ENCODE measurements around the gene POLR3H. TPM values are rescaled to one million over a fixed set of nuclear protein-coding genes. Genes with fewer than 3 reads are reported as not detected.
A peak's percentile ranks its signal among the peaks of the same experiment; 100 is the strongest.

The POLR3H gene
- total RNA-seq, 4 donors from 2014 or later = 5.6 to 8.4 (median 7.0) TPM

DNA sequence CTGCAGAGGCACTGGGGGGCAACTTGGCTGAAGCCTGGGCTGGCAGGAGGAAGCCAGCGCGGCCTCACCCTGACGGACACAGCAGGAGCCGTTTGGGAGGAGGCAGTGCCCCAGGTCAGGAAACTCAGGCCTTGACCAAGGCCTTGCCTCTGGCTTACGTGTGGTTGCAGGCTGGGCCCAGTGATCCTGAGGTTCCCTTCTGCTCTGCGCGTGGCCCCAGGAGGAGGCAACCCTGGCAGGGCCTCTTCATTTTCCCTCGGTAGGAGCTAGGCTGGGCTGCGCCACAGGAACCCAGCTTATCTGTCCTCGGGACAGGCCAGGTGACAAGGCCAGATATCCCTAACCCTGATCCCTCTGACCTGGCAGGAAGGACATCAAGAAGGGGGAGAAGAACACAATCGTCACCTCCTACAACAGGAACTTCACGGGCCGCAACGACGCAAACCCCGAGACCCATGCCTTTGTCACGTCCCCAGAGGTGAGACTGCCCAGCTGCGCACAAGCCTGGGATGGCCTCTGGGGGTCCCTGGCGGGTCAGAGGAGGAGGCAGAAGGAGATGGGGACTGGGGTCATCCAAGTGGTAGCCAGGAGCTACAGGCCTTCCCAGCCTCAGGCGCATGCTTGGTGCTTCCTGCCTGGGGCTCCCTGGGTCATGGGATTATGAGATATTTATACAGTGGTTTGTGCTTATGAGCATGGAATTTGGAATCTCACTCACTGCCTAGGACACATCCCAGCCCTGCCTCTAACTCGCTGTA lies 20.6 kb downstream of the POLR3H start:
- 78% methylated on average over 20 of the region's 21 CpGs; no CpG with 5 or more reads in 1 of the 2 donors for WGBS, 2 donors (ENCODE audit: low coverage in 1 of 2)
- Histone ChIP-seq H3K4me1 (peaks cover 17 to 25% (median 22%) of the 10 kb centered on the region in 4 donors), H3K9me3 (no peaks in the 10 kb centered on the region), H3K4me3 (no peak overlapping the region), H3K27ac (peak overlapping the region; percentile 75 to 86 (median 80)), H3K27me3 (no peaks in the 10 kb centered on the region), H3K36me3 (peaks cover 0 to 35% (median 15%) of the 10 kb centered on the region in 4 donors)
- in situ Hi-C loops (cut with MboI; ENCODE audit: low pct_ligation_motif_present in 1 of 4, low pct_unique_long_range_greater_than_20kb in 1 of 4, low sequenced_read_pairs in 3 of 4) = no loop called here
- TF ChIP-seq POLR2AphosphoS5 (IDR thresholded peaks at IDR 0.05) (no peak), POLR2A (IDR thresholded peaks at IDR 0.05) (no peak), EP300 (IDR thresholded peaks at IDR 0.05; ENCODE audit: low read depth) (no peak)
- TF ChIP-seq, protein P1, sequence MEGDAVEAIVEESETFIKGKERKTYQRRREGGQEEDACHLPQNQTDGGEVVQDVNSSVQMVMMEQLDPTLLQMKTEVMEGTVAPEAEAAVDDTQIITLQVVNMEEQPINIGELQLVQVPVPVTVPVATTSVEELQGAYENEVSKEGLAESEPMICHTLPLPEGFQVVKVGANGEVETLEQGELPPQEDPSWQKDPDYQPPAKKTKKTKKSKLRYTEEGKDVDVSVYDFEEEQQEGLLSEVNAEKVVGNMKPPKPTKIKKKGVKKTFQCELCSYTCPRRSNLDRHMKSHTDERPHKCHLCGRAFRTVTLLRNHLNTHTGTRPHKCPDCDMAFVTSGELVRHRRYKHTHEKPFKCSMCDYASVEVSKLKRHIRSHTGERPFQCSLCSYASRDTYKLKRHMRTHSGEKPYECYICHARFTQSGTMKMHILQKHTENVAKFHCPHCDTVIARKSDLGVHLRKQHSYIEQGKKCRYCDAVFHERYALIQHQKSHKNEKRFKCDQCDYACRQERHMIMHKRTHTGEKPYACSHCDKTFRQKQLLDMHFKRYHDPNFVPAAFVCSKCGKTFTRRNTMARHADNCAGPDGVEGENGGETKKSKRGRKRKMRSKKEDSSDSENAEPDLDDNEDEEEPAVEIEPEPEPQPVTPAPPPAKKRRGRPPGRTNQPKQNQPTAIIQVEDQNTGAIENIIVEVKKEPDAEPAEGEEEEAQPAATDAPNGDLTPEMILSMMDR (IDR thresholded peaks at IDR 0.05) = no peak
- intact Hi-C loops (cut with DNase I; ENCODE audit: low total_unique reads) = no loop called here
- no peak for DNase-seq

DNA sequence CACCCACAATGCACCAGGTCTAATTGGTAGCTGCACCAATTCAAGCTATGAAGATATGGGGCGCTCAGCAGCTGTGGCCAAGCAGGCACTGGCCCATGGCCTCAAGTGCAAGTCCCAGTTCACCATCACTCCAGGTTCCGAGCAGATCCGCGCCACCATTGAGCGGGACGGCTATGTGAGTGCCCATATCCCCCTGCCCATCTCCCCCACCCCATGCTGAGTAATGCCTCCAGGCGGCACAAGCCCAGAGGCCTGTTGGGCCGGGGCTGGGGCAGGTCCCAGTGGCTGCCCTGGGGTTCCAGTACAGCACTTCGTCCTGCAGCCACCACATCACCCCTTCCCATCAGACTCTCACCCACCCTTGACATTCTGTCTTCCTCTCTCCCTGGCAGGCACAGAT lies 21.5 kb downstream of the POLR3H start:
- WGBS, 2 donors (ENCODE audit: low coverage in 1 of 2) = 99% methylated on average over 7 of the region's 9 CpGs; no CpG with 5 or more reads in 1 of the 2 donors
- Histone ChIP-seq H3K27me3 (no peaks in the 10 kb centered on the region), H3K4me1 (peaks cover 17 to 29% (median 22%) of the 10 kb centered on the region in 4 donors), H3K9me3 (no peaks in the 10 kb centered on the region), H3K27ac (peak overlapping the region; percentile 75 to 86 (median 80)), H3K4me3 (no peak overlapping the region), H3K36me3 (peaks cover 0 to 27% (median 13%) of the 10 kb centered on the region in 4 donors)
- no peak for TF ChIP-seq POLR2A (IDR thresholded peaks at IDR 0.05)
- TF ChIP-seq EP300 (IDR thresholded peaks at IDR 0.05; ENCODE audit: low read depth) = no peak
- TF ChIP-seq POLR2AphosphoS5 (IDR thresholded peaks at IDR 0.05) = peak in 1 of 3 donors; percentile 4
- TF ChIP-seq, protein P1 (IDR thresholded peaks at IDR 0.05) = no peak
- DNase-seq = no peak
- in situ Hi-C loops (cut with MboI; ENCODE audit: low pct_ligation_motif_present in 1 of 4, low pct_unique_long_range_greater_than_20kb in 1 of 4, low sequenced_read_pairs in 3 of 4) (no loop called here), intact Hi-C loops (cut with DNase I; ENCODE audit: low total_unique reads) (no loop called here)

- Histone ChIP-seq H3K36me3 (peaks cover 0 to 24% (median 9%) of the 10 kb centered on the region in 4 donors), H3K27me3 (no peaks in the 10 kb centered on the region), H3K27ac (no peak overlapping the region), H3K9me3 (no peaks in the 10 kb centered on the region), H3K4me1 (peaks cover 13 to 30% (median 22%) of the 10 kb centered on the region in 4 donors), H3K4me3 (no peak overlapping the region)
- TF ChIP-seq POLR2AphosphoS5 (IDR thresholded peaks at IDR 0.05) (no peak), POLR2A (IDR thresholded peaks at IDR 0.05) (no peak), EP300 (IDR thresholded peaks at IDR 0.05; ENCODE audit: low read depth) (no peak)
- TF ChIP-seq, protein P1 (IDR thresholded peaks at IDR 0.05) = no peak
- in situ Hi-C loops (cut with MboI; ENCODE audit: low pct_ligation_motif_present in 1 of 4, low pct_unique_long_range_greater_than_20kb in 1 of 4, low sequenced_read_pairs in 3 of 4) = no loop called here
- intact Hi-C loops (cut with DNase I; ENCODE audit: low total_unique reads) = no loop called here
- WGBS, 2 donors (ENCODE audit: low coverage in 1 of 2) = 89 to 100% methylated on average over 3 of the region's 3 CpGs
- no peak for DNase-seq
These were observed 23.1 kb downstream of the POLR3H start for GRCh38 chr22:41521126-41521525.

DNA sequence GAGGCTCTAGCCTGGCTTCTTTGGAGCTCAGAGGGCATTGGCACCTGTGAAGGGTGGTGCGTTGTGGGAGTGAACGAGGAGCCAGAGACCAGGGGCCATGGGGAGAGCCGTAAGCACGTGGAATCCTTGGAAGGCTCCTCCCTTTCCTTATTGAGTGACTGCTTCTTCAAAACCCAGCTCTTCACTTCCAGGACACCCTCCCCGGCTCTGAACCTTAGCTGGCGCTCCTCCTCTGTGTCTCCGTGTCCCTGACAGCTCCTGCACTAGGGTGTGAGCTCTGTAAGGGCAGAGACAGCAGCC lies 26.3 kb downstream of the POLR3H start:
- no peak overlapping the region for H3K4me3 ChIP-seq
- peaks cover 0 to 30% (median 13%) of the 10 kb centered on the region in 4 donors for H3K36me3 ChIP-seq
- TF ChIP-seq, protein P1 (IDR thresholded peaks at IDR 0.05) = no peak
- no peak for TF ChIP-seq EP300 (IDR thresholded peaks at IDR 0.05; ENCODE audit: low read depth)
- no peak for TF ChIP-seq POLR2A (IDR thresholded peaks at IDR 0.05)
- TF ChIP-seq POLR2AphosphoS5 (IDR thresholded peaks at IDR 0.05) = no peak
- WGBS, 2 donors (ENCODE audit: low coverage in 1 of 2) = 84% methylated on average over 7 of the region's 7 CpGs; no CpG with 5 or more reads in 1 of the 2 donors
- peak overlapping the region in 1 of 4 donors; percentile 23 for H3K27ac ChIP-seq
- H3K27me3 ChIP-seq = no peaks in the 10 kb centered on the region
- intact Hi-C loops (cut with DNase I; ENCODE audit: low total_unique reads) (loop anchor here (5.0 kb wide), 1 partner anchor 116 kb away; no protein-coding TSS in a partner anchor), in situ Hi-C loops (cut with MboI; ENCODE audit: low pct_ligation_motif_present in 1 of 4, low pct_unique_long_range_greater_than_20kb in 1 of 4, low sequenced_read_pairs in 3 of 4) (loop anchor here in 3 of 4 donors (5.0 to 10.0 kb wide), 2 partner anchors 111 to 113 kb away; no protein-coding TSS in a partner anchor)
- no peaks in the 10 kb centered on the region for H3K9me3 ChIP-seq
- peaks cover 0 to 14% (median 0%) of the 10 kb centered on the region in 4 donors for H3K4me1 ChIP-seq
- no peak for DNase-seq
